H1 (cell line): ENCODE measurements around the gene SMYD1. TPM values are rescaled to one million over a fixed set of nuclear protein-coding genes. Genes with fewer than 3 reads are reported as not detected.

ENCODE experiments used
- ASH2L ChIP-seq: fragments of 200-600, 300-600 bp; sonication (generic); IDR thresholded peaks from one replicate; pipeline ENCODE4 v1.7.1; 2017; ENCODE audit warnings: low read length
- EGR1 ChIP-seq: IDR thresholded peaks from 2 replicates; pipeline ENCODE4 v1.6.1; 2011; ENCODE audit warnings: low read depth, low read length, borderline replicate concordance
- EP300 ChIP-seq, 2 experiments: IDR thresholded peaks; 1 replicate in 1 of 2; 2 replicates in 1 of 2; pipeline ENCODE4 v1.6.1; 2011 to 2012; ENCODE audit warnings: low read depth in 2 of 2, low read length in 2 of 2, mild to moderate bottlenecking in 2 of 2, borderline replicate concordance in 1 of 2, inconsistent platforms in 1 of 2, moderate library complexity in 1 of 2
- POU5F1 ChIP-seq: IDR thresholded peaks from 2 replicates; pipeline ENCODE4 v1.6.1; 2011; ENCODE audit warnings: low read depth, mild to moderate bottlenecking, low read length, moderate library complexity
- RBBP5 ChIP-seq: IDR thresholded peaks from 2 replicates; pipeline ENCODE4 v1.7.1; 2012; ENCODE audit warnings: low read depth, mild to moderate bottlenecking, inconsistent platforms, low read length, moderate library complexity, borderline replicate concordance
- RXRA ChIP-seq: IDR thresholded peaks from 2 replicates; pipeline ENCODE4 v1.6.1; 2011; ENCODE audit warnings: low read depth, mild to moderate bottlenecking, low read length, moderate library complexity; ENCODE audit not compliant: insufficient read depth
- SIRT6 ChIP-seq: IDR thresholded peaks from one replicate; pipeline ENCODE4 v1.7.1; 2012; ENCODE audit warnings: low read length, inconsistent platforms
- polyA plus RNA-seq, 7 experiments: library from polyadenylated mRNA; depleted of rRNA in 3 of 7; stranded (reverse) in 5 of 7; unstranded in 2 of 7; fragments of >200 nt in 5 of 7; fragments of 200-250 nt in 2 of 7; gene quantifications; 1 replicate in 5 of 7; 2 replicates in 1 of 7; 4 replicates in 1 of 7; pipeline versions ENCODE4 v1.2.1 to v1.2.3, GENCODE V29; 2011 to 2013; ENCODE audit warnings: missing spikeins in 2 of 7, mixed read lengths in 2 of 7
- total RNA-seq: library from RNA; stranded (reverse); fragmentation: NEBNext Ultra II Directional; extraction: Animal tissue kit (Norgen Biotek cat#: 25700); gene quantifications from 2 replicates; pipeline ENCODE4 v1.2.1, GENCODE V29; 2021
- TF ChIP-seq, protein P1 (sequence below): fragments of 300-600 bp; sonication (generic); IDR thresholded peaks from 2 replicates; pipeline ENCODE4 v1.7.1; 2012; ENCODE audit warnings: low read length, moderate library complexity, mild to moderate bottlenecking, inconsistent platforms; ENCODE audit not compliant: insufficient replicate concordance
- TF ChIP-seq, protein P2 (sequence below): IDR thresholded peaks from 2 replicates; pipeline ENCODE4 v1.6.1; 2012; ENCODE audit warnings: low read length, inconsistent platforms

Gene SMYD1
- total and polyA plus RNA-seq, 2 of the 8 experiments (the other 6 are each of a cell fraction or from before 2014, with no cell fraction given): 0.06 TPM; not detected in 1

DNA sequence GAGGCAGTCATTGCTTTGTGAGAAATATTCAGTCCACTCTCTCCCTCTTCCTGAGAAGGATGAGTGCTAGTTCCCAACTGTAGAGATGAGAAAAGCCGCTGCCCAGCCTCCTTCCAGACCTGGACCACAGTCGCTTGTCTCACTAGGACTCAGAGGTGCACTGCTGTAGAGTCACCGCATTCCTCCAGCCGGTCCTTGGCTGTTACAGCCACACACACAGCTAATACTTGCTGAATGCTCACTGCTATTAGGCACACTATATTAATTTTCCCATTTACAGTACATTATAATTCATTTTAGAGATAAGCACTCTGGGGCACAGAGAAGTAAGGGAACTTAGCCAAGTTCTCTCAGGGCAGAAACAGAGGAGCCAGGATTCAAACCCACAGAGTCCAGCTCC, 70.2 kb downstream of the SMYD1 start (continued):
- TF ChIP-seq, protein P1, sequence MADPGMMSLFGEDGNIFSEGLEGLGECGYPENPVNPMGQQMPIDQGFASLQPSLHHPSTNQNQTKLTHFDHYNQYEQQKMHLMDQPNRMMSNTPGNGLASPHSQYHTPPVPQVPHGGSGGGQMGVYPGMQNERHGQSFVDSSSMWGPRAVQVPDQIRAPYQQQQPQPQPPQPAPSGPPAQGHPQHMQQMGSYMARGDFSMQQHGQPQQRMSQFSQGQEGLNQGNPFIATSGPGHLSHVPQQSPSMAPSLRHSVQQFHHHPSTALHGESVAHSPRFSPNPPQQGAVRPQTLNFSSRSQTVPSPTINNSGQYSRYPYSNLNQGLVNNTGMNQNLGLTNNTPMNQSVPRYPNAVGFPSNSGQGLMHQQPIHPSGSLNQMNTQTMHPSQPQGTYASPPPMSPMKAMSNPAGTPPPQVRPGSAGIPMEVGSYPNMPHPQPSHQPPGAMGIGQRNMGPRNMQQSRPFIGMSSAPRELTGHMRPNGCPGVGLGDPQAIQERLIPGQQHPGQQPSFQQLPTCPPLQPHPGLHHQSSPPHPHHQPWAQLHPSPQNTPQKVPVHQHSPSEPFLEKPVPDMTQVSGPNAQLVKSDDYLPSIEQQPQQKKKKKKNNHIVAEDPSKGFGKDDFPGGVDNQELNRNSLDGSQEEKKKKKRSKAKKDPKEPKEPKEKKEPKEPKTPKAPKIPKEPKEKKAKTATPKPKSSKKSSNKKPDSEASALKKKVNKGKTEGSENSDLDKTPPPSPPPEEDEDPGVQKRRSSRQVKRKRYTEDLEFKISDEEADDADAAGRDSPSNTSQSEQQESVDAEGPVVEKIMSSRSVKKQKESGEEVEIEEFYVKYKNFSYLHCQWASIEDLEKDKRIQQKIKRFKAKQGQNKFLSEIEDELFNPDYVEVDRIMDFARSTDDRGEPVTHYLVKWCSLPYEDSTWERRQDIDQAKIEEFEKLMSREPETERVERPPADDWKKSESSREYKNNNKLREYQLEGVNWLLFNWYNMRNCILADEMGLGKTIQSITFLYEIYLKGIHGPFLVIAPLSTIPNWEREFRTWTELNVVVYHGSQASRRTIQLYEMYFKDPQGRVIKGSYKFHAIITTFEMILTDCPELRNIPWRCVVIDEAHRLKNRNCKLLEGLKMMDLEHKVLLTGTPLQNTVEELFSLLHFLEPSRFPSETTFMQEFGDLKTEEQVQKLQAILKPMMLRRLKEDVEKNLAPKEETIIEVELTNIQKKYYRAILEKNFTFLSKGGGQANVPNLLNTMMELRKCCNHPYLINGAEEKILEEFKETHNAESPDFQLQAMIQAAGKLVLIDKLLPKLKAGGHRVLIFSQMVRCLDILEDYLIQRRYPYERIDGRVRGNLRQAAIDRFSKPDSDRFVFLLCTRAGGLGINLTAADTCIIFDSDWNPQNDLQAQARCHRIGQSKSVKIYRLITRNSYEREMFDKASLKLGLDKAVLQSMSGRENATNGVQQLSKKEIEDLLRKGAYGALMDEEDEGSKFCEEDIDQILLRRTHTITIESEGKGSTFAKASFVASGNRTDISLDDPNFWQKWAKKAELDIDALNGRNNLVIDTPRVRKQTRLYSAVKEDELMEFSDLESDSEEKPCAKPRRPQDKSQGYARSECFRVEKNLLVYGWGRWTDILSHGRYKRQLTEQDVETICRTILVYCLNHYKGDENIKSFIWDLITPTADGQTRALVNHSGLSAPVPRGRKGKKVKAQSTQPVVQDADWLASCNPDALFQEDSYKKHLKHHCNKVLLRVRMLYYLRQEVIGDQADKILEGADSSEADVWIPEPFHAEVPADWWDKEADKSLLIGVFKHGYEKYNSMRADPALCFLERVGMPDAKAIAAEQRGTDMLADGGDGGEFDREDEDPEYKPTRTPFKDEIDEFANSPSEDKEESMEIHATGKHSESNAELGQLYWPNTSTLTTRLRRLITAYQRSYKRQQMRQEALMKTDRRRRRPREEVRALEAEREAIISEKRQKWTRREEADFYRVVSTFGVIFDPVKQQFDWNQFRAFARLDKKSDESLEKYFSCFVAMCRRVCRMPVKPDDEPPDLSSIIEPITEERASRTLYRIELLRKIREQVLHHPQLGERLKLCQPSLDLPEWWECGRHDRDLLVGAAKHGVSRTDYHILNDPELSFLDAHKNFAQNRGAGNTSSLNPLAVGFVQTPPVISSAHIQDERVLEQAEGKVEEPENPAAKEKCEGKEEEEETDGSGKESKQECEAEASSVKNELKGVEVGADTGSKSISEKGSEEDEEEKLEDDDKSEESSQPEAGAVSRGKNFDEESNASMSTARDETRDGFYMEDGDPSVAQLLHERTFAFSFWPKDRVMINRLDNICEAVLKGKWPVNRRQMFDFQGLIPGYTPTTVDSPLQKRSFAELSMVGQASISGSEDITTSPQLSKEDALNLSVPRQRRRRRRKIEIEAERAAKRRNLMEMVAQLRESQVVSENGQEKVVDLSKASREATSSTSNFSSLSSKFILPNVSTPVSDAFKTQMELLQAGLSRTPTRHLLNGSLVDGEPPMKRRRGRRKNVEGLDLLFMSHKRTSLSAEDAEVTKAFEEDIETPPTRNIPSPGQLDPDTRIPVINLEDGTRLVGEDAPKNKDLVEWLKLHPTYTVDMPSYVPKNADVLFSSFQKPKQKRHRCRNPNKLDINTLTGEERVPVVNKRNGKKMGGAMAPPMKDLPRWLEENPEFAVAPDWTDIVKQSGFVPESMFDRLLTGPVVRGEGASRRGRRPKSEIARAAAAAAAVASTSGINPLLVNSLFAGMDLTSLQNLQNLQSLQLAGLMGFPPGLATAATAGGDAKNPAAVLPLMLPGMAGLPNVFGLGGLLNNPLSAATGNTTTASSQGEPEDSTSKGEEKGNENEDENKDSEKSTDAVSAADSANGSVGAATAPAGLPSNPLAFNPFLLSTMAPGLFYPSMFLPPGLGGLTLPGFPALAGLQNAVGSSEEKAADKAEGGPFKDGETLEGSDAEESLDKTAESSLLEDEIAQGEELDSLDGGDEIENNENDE: no peak
- TF ChIP-seq, protein P2, sequence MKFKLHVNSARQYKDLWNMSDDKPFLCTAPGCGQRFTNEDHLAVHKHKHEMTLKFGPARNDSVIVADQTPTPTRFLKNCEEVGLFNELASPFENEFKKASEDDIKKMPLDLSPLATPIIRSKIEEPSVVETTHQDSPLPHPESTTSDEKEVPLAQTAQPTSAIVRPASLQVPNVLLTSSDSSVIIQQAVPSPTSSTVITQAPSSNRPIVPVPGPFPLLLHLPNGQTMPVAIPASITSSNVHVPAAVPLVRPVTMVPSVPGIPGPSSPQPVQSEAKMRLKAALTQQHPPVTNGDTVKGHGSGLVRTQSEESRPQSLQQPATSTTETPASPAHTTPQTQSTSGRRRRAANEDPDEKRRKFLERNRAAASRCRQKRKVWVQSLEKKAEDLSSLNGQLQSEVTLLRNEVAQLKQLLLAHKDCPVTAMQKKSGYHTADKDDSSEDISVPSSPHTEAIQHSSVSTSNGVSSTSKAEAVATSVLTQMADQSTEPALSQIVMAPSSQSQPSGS: no peak
- TF ChIP-seq RBBP5: no peak
- TF ChIP-seq POU5F1: no peak
- TF ChIP-seq EP300 (IDR thresholded peaks at IDR 0.05; ENCODE audit: borderline replicate concordance in 1 of 2, low read depth in 2 of 2, low read length in 2 of 2): no peak
- TF ChIP-seq ASH2L: no peak
- TF ChIP-seq EGR1: no peak
- no peak for TF ChIP-seq SIRT6
- no peak for TF ChIP-seq RXRA
